GM19099 (cell line): ENCODE data around the gene EPB41L5.

Experiments
- POLR2A ChIP-seq: IDR thresholded peaks from 3 replicates; pipeline ENCODE4 v1.6.1; 2011; ENCODE audit warnings: low read depth; ENCODE audit not compliant: insufficient read length; ENCODE audit errors: extremely low read depth

The EPB41L5 gene

DNA sequence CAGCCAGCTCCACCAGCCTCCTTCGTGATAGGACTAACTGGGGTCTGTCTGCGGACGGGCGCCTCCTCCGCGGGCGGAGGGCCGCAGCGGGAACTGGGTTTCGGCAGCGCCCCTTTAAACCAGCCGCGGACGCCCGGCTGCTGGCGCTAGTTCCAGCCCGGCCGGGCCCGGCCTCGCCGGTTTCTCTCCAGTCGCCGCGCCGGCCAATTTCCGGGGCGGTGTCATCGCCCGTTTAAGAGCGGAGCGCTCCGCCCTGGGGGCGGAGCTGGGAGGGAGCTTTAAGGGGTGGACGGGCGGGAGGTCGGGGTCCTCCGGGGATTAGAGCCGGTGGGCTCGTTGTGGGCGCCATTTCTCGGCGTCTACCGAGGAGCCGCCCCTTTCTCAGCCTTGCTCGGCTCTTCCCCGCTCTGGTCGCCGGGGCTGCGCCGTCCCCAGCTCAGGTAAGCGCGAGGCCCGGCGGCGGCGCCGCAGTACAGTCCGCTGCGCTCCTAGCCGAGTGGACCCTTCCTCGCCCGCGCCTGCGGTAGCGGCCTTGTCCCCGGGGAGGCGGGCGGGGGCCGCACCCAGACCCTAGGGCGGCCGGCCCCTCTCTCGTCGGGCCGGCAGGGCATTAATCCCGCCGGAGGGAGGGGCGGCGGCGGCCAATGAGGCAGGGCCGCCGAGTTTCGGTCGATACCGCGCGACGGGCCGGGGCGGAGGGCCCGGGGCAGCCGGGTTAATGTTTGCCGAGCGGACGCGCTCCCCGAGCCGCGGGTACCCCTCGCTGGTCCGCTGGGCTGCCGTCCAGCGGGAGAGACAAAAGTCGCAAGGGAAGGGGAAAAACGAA is at the start of gene EPB41L5:
TSS of gene EPB41L5 (plus strand) at position 307 of the 826 bp plus-strand sequence. CDS start 6,008 bp downstream, outside the sequence.
- TF ChIP-seq POLR2A: peak; percentile 73

DNA sequence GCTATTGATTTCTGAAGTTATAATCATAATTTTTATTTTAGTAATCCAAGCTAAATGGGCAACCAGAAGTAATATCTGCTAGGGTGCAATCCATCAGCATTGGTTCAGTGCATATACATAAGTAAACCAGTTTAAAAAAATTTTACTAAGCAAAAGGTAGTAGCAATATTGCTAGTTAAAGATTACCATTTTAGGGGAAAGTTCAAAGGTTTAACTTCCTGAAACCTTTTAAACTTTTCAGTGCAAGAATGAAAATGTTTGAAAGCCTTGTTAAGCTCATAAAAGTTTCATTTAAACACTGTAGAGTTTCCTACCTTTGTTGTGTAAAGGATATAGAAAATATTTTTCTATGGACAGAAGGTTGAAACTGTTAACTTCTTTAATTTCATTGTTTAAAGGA is 31.0 kb upstream of the EPB41L5 start:
- no peak for TF ChIP-seq POLR2A

DNA sequence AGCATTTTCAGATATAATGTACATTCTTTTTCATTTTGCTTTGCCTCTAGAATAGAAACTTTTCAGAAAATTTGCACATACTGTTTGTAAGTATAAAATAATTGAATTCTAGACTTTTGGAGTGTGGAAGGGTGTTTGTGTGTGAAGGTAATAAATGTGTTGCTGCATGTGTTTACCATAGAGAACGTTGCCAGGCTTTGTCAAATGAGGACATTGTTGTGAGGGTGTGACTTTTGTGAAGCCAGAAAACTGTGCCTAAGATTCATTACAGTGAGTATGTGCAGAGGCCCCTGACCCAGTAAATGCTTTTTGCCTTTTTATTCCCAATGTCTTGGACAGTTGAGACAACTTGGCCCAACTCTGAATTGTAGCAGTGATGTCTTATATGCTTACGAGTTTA is 30.4 kb upstream of the EPB41L5 start:
- no peak for TF ChIP-seq POLR2A

DNA sequence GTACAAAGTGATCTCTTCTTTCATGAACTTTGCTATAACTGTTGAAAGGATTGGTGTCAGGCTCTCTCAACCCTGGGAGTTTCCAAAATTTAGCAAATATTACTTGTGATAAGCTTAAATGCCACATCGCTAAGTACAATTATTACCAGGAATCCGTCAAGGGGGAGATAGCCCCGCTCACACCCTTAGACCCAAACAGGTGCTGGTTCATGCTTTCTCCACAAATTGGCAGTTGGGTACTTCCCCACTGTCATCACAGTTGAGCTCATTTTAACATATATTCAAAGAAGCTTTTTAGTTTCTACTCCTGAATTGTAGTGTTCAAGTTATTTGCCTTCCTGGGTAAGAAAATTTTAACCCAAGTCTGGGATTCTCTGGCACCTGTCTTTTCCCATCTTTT is 29.8 kb upstream of the EPB41L5 start:
- no peak for TF ChIP-seq POLR2A

DNA sequence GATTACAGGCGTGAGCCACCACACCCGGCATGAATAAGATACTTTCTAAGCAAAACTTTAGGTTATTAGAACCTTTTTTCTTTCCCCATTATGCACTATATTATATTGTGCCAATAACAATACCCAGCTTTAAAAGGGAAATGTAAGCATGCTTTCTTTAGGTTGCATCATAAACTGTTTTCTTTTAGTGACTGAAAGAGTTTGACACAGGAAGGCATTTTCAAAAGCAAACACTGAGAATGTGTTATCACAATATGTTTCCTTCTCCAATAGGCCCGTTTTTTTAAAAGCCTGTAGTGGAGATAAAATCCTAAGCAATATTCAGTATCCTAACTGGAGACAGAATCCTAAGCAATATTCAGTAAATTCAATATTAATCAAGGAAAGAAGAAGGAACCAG is 16.7 kb upstream of the EPB41L5 start:
- no peak for TF ChIP-seq POLR2A

DNA sequence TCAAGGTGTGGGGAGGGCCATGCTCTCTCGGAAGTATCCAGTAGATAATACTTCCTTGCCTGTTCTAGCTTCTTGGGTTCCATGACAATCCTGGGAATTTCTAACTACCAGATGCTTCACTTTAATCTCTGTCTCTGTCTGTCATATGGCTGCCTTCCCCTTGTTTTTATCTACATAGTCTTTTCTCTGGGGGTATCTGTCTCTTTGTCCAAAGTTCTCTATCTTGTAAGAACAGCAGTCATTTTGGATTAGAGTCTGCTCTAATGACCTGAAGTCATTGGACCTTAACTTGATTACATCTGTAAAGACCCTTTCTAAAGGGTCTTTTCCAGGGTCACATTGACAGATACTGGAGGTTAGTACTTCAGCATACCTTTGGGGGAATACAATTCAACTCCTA is 11.4 kb upstream of the EPB41L5 start:
- TF ChIP-seq POLR2A: no peak

DNA sequence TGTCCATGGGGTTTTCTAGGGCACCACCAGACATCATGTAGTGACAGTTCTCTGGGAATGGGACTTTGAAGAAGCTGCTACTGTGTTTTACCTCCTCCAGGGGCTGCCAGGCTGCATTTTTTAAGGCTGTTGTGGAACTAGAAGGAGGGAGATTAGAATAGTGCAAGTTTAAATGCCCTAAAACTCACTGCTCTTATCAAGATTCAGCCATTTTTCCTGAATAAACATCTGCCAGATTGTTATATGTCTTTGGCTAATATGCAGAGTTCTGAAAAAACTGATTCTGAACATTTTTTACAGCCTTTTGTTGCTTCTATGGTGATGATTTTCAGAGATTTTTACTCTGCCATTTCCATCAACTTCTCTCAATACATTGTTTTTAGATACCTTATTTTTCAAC is 8.6 kb upstream of the EPB41L5 start:
- no peak for TF ChIP-seq POLR2A

DNA sequence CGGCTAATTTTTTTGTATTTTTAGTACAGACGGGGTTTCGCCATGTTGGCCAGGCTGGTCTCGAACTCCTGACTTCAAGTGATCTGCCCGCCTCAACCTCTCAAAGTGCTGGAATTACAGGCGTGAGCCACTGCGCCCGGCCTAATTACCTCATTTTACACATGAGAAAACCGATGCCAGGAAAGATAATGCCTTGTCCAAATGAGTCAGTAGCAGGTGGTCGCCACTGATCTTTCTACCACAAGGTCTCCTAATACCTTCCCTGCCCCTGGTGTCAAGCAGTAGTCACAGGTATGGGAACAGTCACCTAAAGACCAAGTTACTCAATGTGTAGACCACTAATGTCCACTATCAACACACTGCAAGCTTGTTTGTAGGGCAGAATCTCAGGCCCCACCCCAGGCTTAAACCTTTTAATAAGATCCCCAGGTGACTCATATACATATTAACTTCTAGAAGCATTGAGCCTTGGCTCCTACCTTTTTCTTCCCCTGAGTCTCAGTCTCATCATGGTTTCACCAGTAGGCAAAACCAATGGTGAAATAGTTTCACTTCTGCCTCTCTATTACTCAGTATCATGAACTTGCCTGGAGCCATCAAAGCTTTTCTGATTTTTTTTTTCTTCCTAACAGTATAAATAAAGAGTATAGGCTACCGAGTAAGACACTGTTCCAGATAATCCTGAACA is 6.9 kb upstream of the EPB41L5 start:
- TF ChIP-seq POLR2A: no peak

DNA sequence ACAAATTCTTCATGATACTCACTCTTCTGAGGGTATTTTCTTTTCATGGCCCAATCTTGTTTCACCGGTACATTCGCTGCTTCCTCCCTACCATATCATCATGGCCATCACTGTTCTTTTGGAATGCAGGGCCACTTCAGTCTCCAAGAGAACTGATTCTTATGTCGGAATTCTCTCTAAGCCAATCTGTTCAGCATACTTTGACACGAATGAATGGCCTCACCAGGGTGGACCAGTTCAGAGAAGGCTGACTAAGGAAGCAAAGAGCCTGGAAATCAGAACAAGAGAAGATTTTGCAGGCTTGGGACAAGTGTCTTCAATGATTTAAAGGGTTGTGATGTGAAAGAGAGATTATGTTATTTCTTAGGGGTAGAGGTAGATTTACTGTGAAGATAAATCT is 5.0 kb upstream of the EPB41L5 start:
- no peak for TF ChIP-seq POLR2A

DNA sequence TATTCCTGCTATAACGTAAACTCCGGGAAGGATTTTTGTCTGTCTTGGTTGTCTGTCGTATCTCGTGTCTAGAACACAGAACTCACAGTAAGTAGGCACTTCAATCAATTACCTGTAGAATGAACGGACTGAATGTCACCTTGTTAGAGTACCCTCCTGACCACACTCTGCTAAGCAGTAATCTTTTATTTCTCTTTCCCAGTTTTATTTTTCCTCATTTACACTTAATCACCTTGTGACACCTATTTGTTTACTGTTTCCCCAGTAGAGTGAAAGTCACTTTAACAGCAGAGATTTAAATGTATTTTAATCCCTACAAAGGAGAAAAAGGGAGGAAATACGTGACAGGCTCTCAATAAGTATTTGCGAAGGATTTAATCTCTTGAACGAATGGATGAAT is 514 bp upstream of the EPB41L5 start:
- no peak for TF ChIP-seq POLR2A

DNA sequence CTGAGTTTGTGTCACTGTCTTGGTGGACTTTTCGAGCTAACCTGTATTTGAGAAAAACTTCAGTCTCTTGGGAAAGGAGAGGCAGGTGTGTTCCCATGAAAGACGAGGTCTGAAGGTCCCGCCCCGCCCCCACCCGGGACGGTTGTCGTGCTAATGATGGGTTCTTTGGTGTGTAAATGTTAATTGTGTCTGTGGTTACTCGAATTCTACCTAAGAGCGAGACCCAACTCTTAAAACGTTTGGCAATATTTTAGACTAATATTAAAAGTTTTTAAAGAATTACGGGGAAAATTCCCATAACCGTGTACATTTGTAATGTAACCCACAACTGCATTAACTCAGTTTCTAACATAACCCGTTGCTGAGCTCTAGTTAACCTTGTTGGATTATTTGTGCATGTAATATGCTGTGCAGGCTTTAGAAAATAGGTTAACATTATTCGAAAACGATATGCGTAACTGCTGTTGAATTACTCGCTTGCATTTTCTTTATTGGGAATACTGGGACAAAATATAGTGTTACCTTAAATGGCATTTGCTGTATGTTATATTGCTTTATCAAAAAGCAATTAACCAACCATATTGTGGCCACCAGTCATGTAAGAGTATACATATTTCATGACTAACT is 833 bp downstream of the EPB41L5 start:
- no peak for TF ChIP-seq POLR2A

DNA sequence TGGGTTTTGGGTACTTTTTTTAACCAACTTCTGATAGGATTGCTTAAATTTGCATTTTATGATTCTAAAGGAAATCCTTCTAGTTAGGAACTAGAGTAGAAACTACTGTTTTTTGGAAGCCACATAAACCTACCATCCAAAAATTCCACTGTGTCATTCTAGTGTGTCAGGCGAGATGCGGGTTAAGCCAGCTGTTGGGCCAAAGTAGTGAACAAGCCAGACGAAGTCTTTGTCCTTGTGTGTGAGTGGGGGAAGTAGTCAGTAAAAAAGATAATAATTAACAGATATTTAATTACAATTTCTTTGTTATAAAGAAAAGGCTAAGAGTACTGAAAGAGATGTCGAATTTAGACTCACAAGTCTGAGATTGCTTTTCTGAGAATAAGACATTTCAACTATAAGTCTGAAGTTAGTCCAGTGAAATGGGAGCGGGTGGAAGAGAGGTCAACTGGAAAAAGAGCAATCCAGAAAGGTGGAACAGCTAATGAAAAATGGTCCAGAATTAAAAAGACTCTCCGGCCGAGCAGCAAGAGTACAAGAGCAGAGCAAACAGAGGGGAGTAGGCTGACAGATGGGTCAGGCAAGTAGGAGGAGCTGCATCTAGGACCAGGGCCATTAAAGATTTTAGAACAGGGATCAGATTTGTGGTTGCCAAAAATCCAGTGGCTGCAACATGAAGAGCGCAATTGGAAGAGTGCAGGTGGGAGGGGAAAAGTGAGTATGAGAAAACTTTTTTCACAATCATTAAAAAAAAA is 1.5 kb downstream of the EPB41L5 start:
- TF ChIP-seq POLR2A: no peak

DNA sequence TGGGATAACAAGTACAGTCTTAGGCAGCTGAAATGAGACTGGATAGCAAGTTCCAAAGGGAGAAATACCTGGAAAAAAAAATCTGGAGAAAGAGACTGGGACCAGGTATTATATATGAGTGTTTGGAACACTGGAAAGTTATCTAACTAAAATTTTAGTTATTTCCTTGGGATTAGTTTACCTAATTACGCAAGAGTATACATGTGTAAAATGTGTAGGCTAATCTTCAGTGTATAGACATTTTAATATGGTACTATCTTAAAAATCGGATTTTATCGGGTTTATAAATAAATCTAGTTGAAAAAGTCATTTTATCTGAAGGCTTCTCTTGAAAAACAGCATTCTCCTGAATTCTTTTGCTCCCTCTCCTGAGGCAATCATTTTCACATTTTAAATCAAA is 3.9 kb downstream of the EPB41L5 start:
- TF ChIP-seq POLR2A: no peak

DNA sequence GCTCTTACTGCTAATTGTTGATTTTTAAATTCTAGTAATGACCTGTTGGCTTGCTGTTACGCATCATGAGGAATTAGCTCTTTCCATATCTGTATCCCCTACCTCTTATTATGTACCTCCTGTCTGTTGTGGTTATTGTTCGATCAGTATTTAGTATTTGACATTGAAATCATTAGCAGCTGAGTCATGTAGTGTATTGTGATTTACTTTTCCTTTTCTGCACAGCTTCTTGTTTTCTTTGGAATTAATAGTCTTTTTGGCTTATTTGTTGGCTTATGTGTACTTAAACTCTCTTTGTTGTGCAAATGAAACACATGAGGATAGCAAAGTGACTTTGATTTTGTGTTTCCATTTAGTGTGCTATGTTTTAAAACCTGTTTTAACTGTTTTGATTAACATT is 4.3 kb downstream of the EPB41L5 start:
- no peak for TF ChIP-seq POLR2A

DNA sequence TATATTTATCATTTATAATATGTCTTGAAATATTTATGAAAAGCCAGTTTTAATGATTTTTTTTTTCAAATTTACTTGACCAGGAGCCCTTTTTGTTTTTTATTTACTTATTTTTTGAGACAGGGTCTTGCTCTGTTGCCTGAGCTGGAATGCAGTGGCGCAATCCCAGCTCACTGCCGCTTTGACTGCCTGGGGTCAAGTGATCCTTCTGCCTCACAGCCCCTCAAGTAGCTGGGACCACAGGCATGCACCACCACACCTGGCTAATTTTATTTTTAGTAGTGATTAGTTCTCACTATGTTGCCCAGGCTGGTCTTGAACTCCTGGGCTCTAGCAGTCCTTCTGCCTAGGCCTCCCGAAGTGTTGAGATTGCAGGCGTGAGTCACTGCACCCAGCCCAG is 5.7 kb downstream of the EPB41L5 start:
- no peak for TF ChIP-seq POLR2A
